Brain microvascular endothelial cell (primary cell): ENCODE data around the gene AGRN.

Experiments
- DNase-seq: peaks from one replicate; pipeline ENCODE4 v3.0.0-alpha.2; 2020
- H3K27ac ChIP-seq: fragments of 250-450 bp; sonication (Bioruptor Pico); 2 replicates; pipeline ENCODE4 v1.5.1; 2020; ENCODE audit warnings: mild to moderate bottlenecking, moderate library complexity
- H3K27me3 ChIP-seq: fragments of 250-450 bp; sonication (Bioruptor Pico); replicated peaks from 2 replicates; pipeline ENCODE4 v1.5.1; 2020; ENCODE audit warnings: mild to moderate bottlenecking
- H3K36me3 ChIP-seq: fragments of 250-450 bp; sonication (Bioruptor Pico); replicated peaks from 2 replicates; pipeline ENCODE4 v1.5.1; 2020; ENCODE audit warnings: mild to moderate bottlenecking
- H3K4me3 ChIP-seq: 2 replicates; pipeline ENCODE4 v1.5.1; 2011; ENCODE audit warnings: low read depth, mild to moderate bottlenecking, control low read depth, low read length, moderate library complexity
- CTCF ChIP-seq: IDR thresholded peaks from 2 replicates; pipeline ENCODE4 v1.5.1; 2011; ENCODE audit warnings: low read depth, mild to moderate bottlenecking, moderate library complexity, low read length, control low read depth, inconsistent platforms; ENCODE audit errors: missing control alignments
- in situ Hi-C: cut with HindIII; loops from 2 replicates; pipeline ENCODE4 v1.10.0; 2017; ENCODE audit warnings: low sequenced_read_pairs, low pct_ligation_motif_present

The AGRN gene

GRCh38 chr1:1020000-1020404 lies at the start of gene AGRN:
AGRN (plus strand) TSS chr1:1020120; CDS start chr1:1020173, 53 bp downstream.
- no peaks in the 10 kb centered on the region for H3K27me3 ChIP-seq
- no peak for TF ChIP-seq CTCF
- peak within 1 kb of the TSS; percentile 59 for H3K4me3 ChIP-seq
- H3K36me3 ChIP-seq, result peaks cover 3% of the 10 kb centered on the region
- DNase-seq, result no peak
- in situ Hi-C loops, result no loop called here
- peak within 1 kb of the TSS; percentile 62 for H3K27ac ChIP-seq

DNA sequence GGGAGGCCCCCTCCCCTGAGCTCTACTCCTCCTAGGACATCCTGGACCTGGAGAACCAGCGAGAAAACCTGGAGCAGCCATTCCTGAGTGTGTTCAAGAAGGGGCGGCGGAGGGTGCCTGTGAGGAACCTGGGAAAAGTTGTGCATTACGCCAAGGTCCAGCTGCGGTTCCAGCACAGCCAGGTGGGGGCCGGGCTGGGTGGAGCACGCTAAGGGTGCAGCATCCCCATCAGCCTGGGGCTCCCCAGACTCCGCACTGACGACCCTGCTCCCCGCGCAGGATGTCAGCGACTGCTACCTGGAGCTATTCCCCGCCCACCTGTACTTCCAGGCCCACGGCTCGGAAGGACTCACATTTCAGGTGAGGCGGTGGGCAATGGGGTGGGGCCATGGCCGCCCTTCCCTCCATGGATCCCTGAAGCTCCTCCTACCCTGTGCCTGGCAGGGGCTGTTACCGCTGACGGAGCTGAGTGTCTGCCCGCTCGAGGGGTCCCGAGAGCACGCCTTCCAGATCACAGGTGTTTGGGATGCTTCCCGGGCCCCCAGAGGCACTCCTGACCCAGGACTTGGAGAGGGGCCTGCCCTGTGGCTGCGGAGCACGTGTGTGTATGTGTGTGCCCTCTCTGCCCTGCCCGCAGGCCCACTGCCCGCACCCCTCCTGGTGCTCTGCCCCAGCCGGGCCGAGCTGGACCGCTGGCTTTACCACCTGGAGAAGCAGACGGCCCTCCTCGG lies 49.5 kb upstream of the AGRN start:
- in situ Hi-C loops, result no loop called here
- H3K4me3 ChIP-seq, result no peak overlapping the region
- no peak overlapping the region for H3K27ac ChIP-seq
- peaks cover 4% of the 10 kb centered on the region for H3K27me3 ChIP-seq
- no peak for TF ChIP-seq CTCF
- DNase-seq, result no peak
- H3K36me3 ChIP-seq, result no peaks in the 10 kb centered on the region

- in situ Hi-C loops, result no loop called here
- no peaks in the 10 kb centered on the region for H3K36me3 ChIP-seq
- no peak overlapping the region for H3K4me3 ChIP-seq
- no peak for DNase-seq
- TF ChIP-seq CTCF, result no peak
- H3K27me3 ChIP-seq, result peaks cover 4% of the 10 kb centered on the region
- H3K27ac ChIP-seq, result no peak overlapping the region
Observed at GRCh38 chr1:970973-971730, 48.8 kb upstream of the AGRN start.

DNA sequence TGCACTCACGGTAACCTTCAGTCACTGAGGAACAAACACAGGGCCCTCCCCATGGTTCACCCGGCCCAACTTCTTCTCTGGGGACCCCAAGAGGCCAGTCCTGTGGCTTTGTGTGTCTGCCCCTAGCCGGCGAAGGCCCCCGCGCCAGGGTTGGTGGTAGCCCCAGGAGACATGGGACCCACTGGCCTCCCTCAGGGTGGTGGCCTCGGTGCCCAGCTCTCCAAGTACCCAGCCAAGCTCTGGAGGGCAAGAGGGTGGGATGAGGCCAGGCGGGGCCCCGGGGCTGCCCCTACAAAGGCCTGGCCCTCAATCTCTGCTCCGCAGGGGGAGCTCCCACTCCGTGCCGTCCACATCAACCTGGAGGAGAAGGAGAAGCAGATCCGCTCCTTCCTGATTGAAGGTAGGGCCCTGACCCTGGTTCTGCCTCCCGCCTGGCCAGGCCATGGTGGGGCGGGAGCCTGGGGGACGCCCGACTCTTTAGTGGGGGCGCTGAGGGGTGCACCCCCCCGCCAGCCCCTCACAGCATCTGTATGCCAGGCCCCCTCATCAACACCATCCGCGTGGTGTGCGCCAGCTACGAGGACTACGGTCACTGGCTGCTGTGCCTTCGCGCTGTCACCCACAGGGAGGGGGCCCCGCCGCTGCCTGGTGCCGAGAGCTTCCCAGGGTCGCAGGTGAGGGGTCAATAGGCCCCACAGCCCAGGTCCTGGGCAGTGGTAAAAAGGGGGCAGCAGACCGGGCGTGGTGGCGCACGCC lies 48.0 kb upstream of the AGRN start:
- in situ Hi-C loops, result no loop called here
- no peak overlapping the region for H3K27ac ChIP-seq
- no peak for TF ChIP-seq CTCF
- peaks cover 4% of the 10 kb centered on the region for H3K27me3 ChIP-seq
- no peak for DNase-seq
- H3K36me3 ChIP-seq, result no peaks in the 10 kb centered on the region
- no peak overlapping the region for H3K4me3 ChIP-seq

- no peaks in the 10 kb centered on the region for H3K36me3 ChIP-seq
- no peak overlapping the region for H3K27ac ChIP-seq
- no peak overlapping the region for H3K4me3 ChIP-seq
- peaks cover 4% of the 10 kb centered on the region for H3K27me3 ChIP-seq
- in situ Hi-C loops, result no loop called here
- TF ChIP-seq CTCF, result no peak
- no peak for DNase-seq
Observed at GRCh38 chr1:972726-973458, 47.0 kb upstream of the AGRN start.
